Measurements from ENCODE around the gene MT1E.
A peak's percentile ranks its signal among the peaks of the same experiment; 100 is the strongest.
"Not testable (repeated sequence)": the region's sequence is repeated elsewhere in the genome, so short reads cannot be mapped to it uniquely, and the experiment has no call there.

MT1E gene

GRCh38 chr16:56625140-56625942, at the start of gene MT1E:
Gene MT1E (plus strand): TSS chr16:56625781. CDS start chr16:56625852, 71 bp downstream.
- Mint-ChIP-seq H3K4me3 (peak within 1 kb of the TSS; percentile 86), H3K27me3 (peaks cover 32% of the 10 kb centered on the region), H3K4me1 (peaks cover 30% of the 10 kb centered on the region), H3K9me3 (no peaks in the 10 kb centered on the region), H3K36me3 (no peaks in the 10 kb centered on the region), H3K27ac (peak within 1 kb of the TSS; percentile 84)
- peak; percentile 54 for ATAC-seq

GRCh38 chr16:56576585-56577299, 48.8 kb upstream of the MT1E start:
- Mint-ChIP-seq H3K4me1 (no peaks in the 10 kb centered on the region), H3K27me3 (peaks cover 12% of the 10 kb centered on the region), H3K27ac (no peak overlapping the region), H3K9me3 (peaks cover 5% of the 10 kb centered on the region), H3K4me3 (no peak overlapping the region), H3K36me3 (no peaks in the 10 kb centered on the region)
- peak; percentile 95 for ATAC-seq

- Mint-ChIP-seq H3K4me3 (no peak overlapping the region), H3K36me3 (no peaks in the 10 kb centered on the region), H3K9me3 (peaks cover 5% of the 10 kb centered on the region), H3K27me3 (peaks cover 17% of the 10 kb centered on the region), H3K27ac (no peak overlapping the region), H3K4me1 (no peaks in the 10 kb centered on the region)
- no peak for ATAC-seq
These were observed 48.3 kb upstream of the MT1E start for GRCh38 chr16:56577300-56577625.

- peaks cover 36% of the 10 kb centered on the region for H3K27me3 Mint-ChIP-seq
- ATAC-seq = no peak
These were observed 45.1 kb upstream of the MT1E start for GRCh38 chr16:56580391-56581048.

GRCh38 chr16:56582911-56583310, 42.7 kb upstream of the MT1E start:
- H3K36me3 Mint-ChIP-seq, H3K27ac Mint-ChIP-seq, H3K4me1 Mint-ChIP-seq, H3K4me3 Mint-ChIP-seq, ATAC-seq, H3K9me3 Mint-ChIP-seq: not testable (repeated sequence)
- peaks cover 50% of the 10 kb centered on the region for H3K27me3 Mint-ChIP-seq

More at GRCh38 chr16:56580391-56581048, 45.1 kb upstream of the MT1E start:
- no peak overlapping the region for H3K27ac Mint-ChIP-seq
- H3K4me1 Mint-ChIP-seq = no peaks in the 10 kb centered on the region
- no peak overlapping the region for H3K4me3 Mint-ChIP-seq
- no peaks in the 10 kb centered on the region for H3K9me3 Mint-ChIP-seq
- no peaks in the 10 kb centered on the region for H3K36me3 Mint-ChIP-seq

GRCh38 chr16:56583351-56584168, 42.0 kb upstream of the MT1E start:
- H3K27ac Mint-ChIP-seq = no peak overlapping the region
- H3K27me3 Mint-ChIP-seq = peaks cover 56% of the 10 kb centered on the region
- H3K4me3 Mint-ChIP-seq = no peak overlapping the region
- H3K4me1 Mint-ChIP-seq = peaks cover under 1% of the 10 kb centered on the region
- ATAC-seq = no peak
- H3K36me3 Mint-ChIP-seq = no peaks in the 10 kb centered on the region
- H3K9me3 Mint-ChIP-seq = no peaks in the 10 kb centered on the region

- no peaks in the 10 kb centered on the region for H3K36me3 Mint-ChIP-seq
These were observed 41.3 kb upstream of the MT1E start for GRCh38 chr16:56584276-56584675.

GRCh38 chr16:56588781-56589140, 36.8 kb upstream of the MT1E start:
- H3K27ac Mint-ChIP-seq = no peak overlapping the region
- H3K27me3 Mint-ChIP-seq = peaks cover 60% of the 10 kb centered on the region
- H3K4me3 Mint-ChIP-seq = peak overlapping the region; percentile 74
- no peaks in the 10 kb centered on the region for H3K9me3 Mint-ChIP-seq
- no peak for ATAC-seq
- H3K36me3 Mint-ChIP-seq = no peaks in the 10 kb centered on the region
- peaks cover 17% of the 10 kb centered on the region for H3K4me1 Mint-ChIP-seq

More at GRCh38 chr16:56584276-56584675, 41.3 kb upstream of the MT1E start:
- no peak for ATAC-seq
- Mint-ChIP-seq H3K4me1 (peaks cover 6% of the 10 kb centered on the region), H3K4me3 (no peak overlapping the region), H3K9me3 (no peaks in the 10 kb centered on the region), H3K27me3 (peaks cover 63% of the 10 kb centered on the region), H3K27ac (no peak overlapping the region)

- H3K4me3 Mint-ChIP-seq = peak within 1 kb of the TSS; percentile 74
- H3K27ac Mint-ChIP-seq = no peak within 1 kb of the TSS
- H3K36me3 Mint-ChIP-seq = no peaks in the 10 kb centered on the region
- H3K27me3 Mint-ChIP-seq = peaks cover 53% of the 10 kb centered on the region
- H3K4me1 Mint-ChIP-seq = peaks cover 17% of the 10 kb centered on the region
- ATAC-seq = no peak
- H3K9me3 Mint-ChIP-seq = peaks cover 2% of the 10 kb centered on the region
These were observed 36.2 kb upstream of the MT1E start, which contains the start of gene MT3 for GRCh38 chr16:56589141-56590039. Gene MT3 (plus strand): TSS chr16:56589528. CDS start chr16:56589591, 63 bp downstream.

- Mint-ChIP-seq H3K9me3 (peaks cover 2% of the 10 kb centered on the region), H3K36me3 (no peaks in the 10 kb centered on the region), H3K4me3 (no peak overlapping the region), H3K27ac (no peak overlapping the region), H3K4me1 (peaks cover 17% of the 10 kb centered on the region), H3K27me3 (peaks cover 42% of the 10 kb centered on the region)
- no peak for ATAC-seq
These were observed 34.1 kb upstream of the MT1E start for GRCh38 chr16:56591377-56592060.

- no peak overlapping the region for H3K27ac Mint-ChIP-seq
- ATAC-seq = no peak
- H3K4me1 Mint-ChIP-seq = peaks cover 15% of the 10 kb centered on the region
- H3K4me3 Mint-ChIP-seq = no peak overlapping the region
- H3K36me3 Mint-ChIP-seq = no peaks in the 10 kb centered on the region
- peaks cover 10% of the 10 kb centered on the region for H3K9me3 Mint-ChIP-seq
- peaks cover 47% of the 10 kb centered on the region for H3K27me3 Mint-ChIP-seq
These were observed 31.8 kb upstream of the MT1E start for GRCh38 chr16:56593573-56594291.

GRCh38 chr16:56594292-56594619, 31.3 kb upstream of the MT1E start:
- H3K27ac Mint-ChIP-seq = no peak overlapping the region
- ATAC-seq = no peak
- no peak overlapping the region for H3K4me3 Mint-ChIP-seq
- no peaks in the 10 kb centered on the region for H3K36me3 Mint-ChIP-seq
- peaks cover 11% of the 10 kb centered on the region for H3K4me1 Mint-ChIP-seq
- peaks cover 43% of the 10 kb centered on the region for H3K27me3 Mint-ChIP-seq
- H3K9me3 Mint-ChIP-seq = peaks cover 10% of the 10 kb centered on the region

- H3K36me3 Mint-ChIP-seq = no peaks in the 10 kb centered on the region
- H3K4me1 Mint-ChIP-seq = peaks cover 6% of the 10 kb centered on the region
- H3K27me3 Mint-ChIP-seq = peaks cover 36% of the 10 kb centered on the region
These were observed 25.1 kb upstream of the MT1E start for GRCh38 chr16:56600398-56600999.

More at GRCh38 chr16:56600398-56600999, 25.1 kb upstream of the MT1E start:
- ATAC-seq = no peak
- Mint-ChIP-seq H3K9me3 (peaks cover 8% of the 10 kb centered on the region), H3K27ac (no peak overlapping the region), H3K4me3 (no peak overlapping the region)

All from stimulated activated memory B cell treated with anti-CD40 and anti-IgM and Interleukin-4, amounts not matched to agents 10 μg/mL and 1 μg/mL and 100 μg/mL, for 72 hours (primary cell).